Measurements from ENCODE around the gene EHD1. TPM values are rescaled to one million over a fixed set of nuclear protein-coding genes. Genes with fewer than 3 reads are reported as not detected.

Gene EHD1
- total and polyA plus RNA-seq, 2 of the 8 experiments (the other 6 are each of a cell fraction or from before 2014, with no cell fraction given) = 31.5 to 42.9 TPM

GRCh38 chr11:64852804-64853509 is 25.5 kb downstream of the EHD1 start (continued):
- no peak for TF ChIP-seq CHD7 (IDR thresholded peaks at IDR 0.05; ENCODE audit: insufficient replicate concordance, low read length)
- no peak for TF ChIP-seq ZNF274 (IDR thresholded peaks at IDR 0.05; ENCODE audit: borderline replicate concordance, extremely low read depth, low read length)
- TF ChIP-seq SIN3A (conservative IDR thresholded peaks at IDR 0.05 in 1 of 2, IDR thresholded peaks at IDR 0.05 in 1 of 2; ENCODE audit: low read depth in 1 of 2, low read length in 2 of 2) = no peak
- no peak for TF ChIP-seq RBBP5 (IDR thresholded peaks at IDR 0.05; ENCODE audit: borderline replicate concordance, low read depth, low read length)
- no peak for TF ChIP-seq ATF2 (IDR thresholded peaks at IDR 0.05; ENCODE audit: low read length)
- TF ChIP-seq E2F6 (IDR thresholded peaks at IDR 0.05) = no peak
- no peak for TF ChIP-seq JUND (IDR thresholded peaks at IDR 0.05; ENCODE audit: low read length)
